Measurements from ENCODE around the gene BORCS6. TPM values are rescaled to one million over a fixed set of nuclear protein-coding genes. Genes with fewer than 3 reads are reported as not detected.
A peak's percentile ranks its signal among the peaks of the same experiment; 100 is the strongest.

Gene BORCS6
- total and polyA plus RNA-seq, 5 experiments from 2014 or later = 15.1 to 22.6 (median 16.1) TPM

DNA sequence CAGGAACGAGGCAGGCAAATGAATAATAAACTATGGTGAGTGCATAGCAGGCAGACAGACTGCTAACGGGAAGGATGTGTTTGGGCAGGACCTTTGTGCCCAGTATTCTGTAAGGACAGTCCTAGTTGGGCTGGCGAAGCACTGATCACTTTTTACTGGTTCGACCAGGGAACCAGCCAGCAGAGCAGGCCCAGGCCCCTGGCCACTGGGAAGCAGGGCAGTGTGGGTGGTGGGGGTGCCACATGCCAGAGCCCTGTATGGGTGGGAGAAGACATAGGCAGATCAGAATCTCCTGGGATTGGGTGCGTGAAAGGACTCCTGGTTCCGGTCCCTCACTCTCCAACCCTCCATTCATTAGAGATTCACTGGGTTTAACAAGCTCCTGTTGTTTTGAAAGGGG lies 23.2 kb downstream of the BORCS6 start:
- Mint-ChIP-seq H3K9me3 (no peaks in the 10 kb centered on the region), H3K27me3 (no peaks in the 10 kb centered on the region)
- no peak for ATAC-seq

DNA sequence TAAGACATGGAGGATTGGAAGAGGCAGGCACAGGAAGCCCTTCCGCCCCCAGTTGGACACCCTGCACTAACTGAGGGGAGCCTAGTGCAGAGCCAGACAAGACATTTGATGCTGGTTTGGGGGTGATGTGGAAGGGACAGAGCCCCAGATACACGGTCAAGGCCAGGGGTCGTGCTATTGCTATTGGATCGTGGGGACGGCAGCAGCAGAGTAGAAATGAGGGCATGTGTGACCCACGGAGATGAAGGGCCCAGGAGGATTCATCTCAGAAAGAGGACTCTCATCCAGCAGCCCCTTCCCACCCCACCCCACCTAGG lies 25.2 kb downstream of the BORCS6 start:
- H3K4me3 Mint-ChIP-seq = peak overlapping the region; percentile 81 to 94 (median 88)
- DNase-seq (peak in 1 of 10 donors; percentile 62), ATAC-seq (peak in 1 of 2 donors; percentile 19)
- POLR2A ChIA-PET = interaction anchor here (0.9 to 41.9 kb wide), 14 partner anchors 10 to 478 kb away, joined by 3 to 1171 read pairs (median 6); partner anchors contain the start of genes BORCS6, CTC1, PER1 and SLC25A35
- peaks cover 3 to 21% (median 12%) of the 10 kb centered on the region in 3 donors for H3K36me3 Mint-ChIP-seq
- peak overlapping the region; percentile 95 to 99 (median 98) for H3K27ac Mint-ChIP-seq
- peaks cover 29 to 57% (median 52%) of the 10 kb centered on the region in 4 donors for H3K4me1 Mint-ChIP-seq
- no peaks in the 10 kb centered on the region for H3K9me3 Mint-ChIP-seq
- H3K27me3 Mint-ChIP-seq = no peaks in the 10 kb centered on the region

More for the DNA sequence above, 23.2 kb downstream of the BORCS6 start:
- Mint-ChIP-seq H3K4me3 (no peak overlapping the region), H3K27ac (peak overlapping the region in 6 of 10 donors; percentile 14 to 83 (median 60)), H3K36me3 (peaks cover 0 to 1% (median under 1%) of the 10 kb centered on the region in 3 donors), H3K4me1 (peaks cover 16 to 44% (median 35%) of the 10 kb centered on the region in 4 donors)
- POLR2A ChIA-PET = interaction anchor here (0.6 to 41.9 kb wide), 3 partner anchors 15 to 54 kb away, joined by 5 to 1171 read pairs (median 5); partner anchors contain the start of genes BORCS6 and TMEM107
- DNase-seq = peak in 1 of 10 donors; percentile 45

- ATAC-seq (peak; percentile 36 to 47), DNase-seq (peak in 9 of 10 donors; percentile 50 to 83 (median 69))
- no peaks in the 10 kb centered on the region for H3K27me3 Mint-ChIP-seq
- H3K36me3 Mint-ChIP-seq = peaks cover 3 to 27% (median 12%) of the 10 kb centered on the region in 3 donors
- H3K9me3 Mint-ChIP-seq = no peaks in the 10 kb centered on the region
- H3K4me3 Mint-ChIP-seq = peak overlapping the region; percentile 81 to 94 (median 88)
- peak overlapping the region; percentile 95 to 99 (median 98) for H3K27ac Mint-ChIP-seq
- POLR2A ChIA-PET = interaction anchor here (0.7 to 41.9 kb wide), 17 partner anchors 9 to 477 kb away, joined by 3 to 1171 read pairs (median 6); partner anchors contain the start of genes BORCS6, CTC1, PER1 and SLC25A35
- H3K4me1 Mint-ChIP-seq = peaks cover 29 to 63% (median 58%) of the 10 kb centered on the region in 4 donors
Measured at GRCh38 chr17:8163978-8164814, 25.8 kb downstream of the BORCS6 start.

DNA sequence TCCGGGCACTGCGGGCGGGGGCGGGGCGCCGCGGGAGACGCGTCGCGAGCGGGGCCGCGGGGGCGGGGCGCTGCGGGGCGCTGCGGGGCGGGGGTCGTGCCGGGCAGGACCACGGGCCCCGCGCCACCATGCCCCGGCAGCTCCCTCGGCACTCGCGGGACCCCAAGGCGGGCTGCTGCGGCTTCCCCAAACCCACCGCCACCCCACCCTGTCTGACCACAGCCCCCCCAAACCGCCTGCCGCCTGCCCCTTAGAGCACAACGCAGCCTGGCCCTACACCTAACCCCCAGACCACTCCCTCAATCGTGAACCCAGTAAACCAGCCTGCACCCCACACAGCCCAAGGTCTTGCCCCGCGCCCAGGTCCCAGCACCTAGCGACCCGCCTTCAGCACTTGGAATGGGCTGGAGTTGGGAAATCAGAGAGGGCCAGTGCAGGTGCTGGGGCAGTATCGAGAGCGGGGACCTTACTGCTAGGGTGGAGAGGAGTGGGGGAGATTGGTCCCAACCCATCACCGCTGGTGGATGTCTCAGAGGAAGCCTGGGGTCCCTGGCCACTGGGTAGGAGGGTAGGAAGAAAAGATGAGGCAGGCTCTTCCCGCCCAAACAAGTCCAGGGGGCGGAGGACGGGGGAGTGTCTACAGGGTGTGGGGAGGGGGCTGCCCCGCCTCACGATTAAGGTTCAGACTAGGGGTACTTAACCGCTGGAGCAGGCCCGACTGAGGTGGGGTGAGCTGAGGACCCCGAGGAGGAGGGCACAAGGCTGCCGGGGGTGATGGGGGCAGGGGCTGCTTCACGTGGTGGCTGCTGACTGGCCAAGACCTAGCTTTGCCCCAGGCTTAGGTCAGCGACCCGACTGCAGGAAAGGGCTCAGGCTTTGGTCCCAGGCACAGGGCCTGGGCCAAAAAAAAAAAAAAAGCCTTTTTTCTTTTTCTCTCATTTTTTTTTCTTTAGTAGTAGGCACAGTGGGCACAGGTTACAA lies 26.7 kb downstream of the BORCS6 start:
- DNase-seq = peak in 1 of 10 donors; percentile 67
- Mint-ChIP-seq H3K36me3 (peaks cover 3 to 32% (median 14%) of the 10 kb centered on the region in 3 donors), H3K27me3 (no peaks in the 10 kb centered on the region), H3K4me1 (peaks cover 31 to 65% (median 64%) of the 10 kb centered on the region in 4 donors), H3K27ac (peak overlapping the region; percentile 95 to 99 (median 98)), H3K9me3 (no peaks in the 10 kb centered on the region), H3K4me3 (peak overlapping the region; percentile 85 to 94 (median 88))
- POLR2A ChIA-PET = interaction anchor here (0.7 to 41.9 kb wide), 23 partner anchors 9 to 477 kb away, joined by 3 to 1171 read pairs (median 5); partner anchors contain the start of genes BORCS6, CTC1, PER1 and SLC25A35
- ATAC-seq = peak; percentile 15 to 39

GRCh38 chr17:8162233-8162996 lies 27.6 kb downstream of the BORCS6 start, which contains the start of gene VAMP2:
TSS of gene VAMP2 (minus strand) at chr17:8162948. CDS start at chr17:8162879, 69 bp downstream.
- Mint-ChIP-seq H3K4me1 (peaks cover 31 to 65% (median 64%) of the 10 kb centered on the region in 4 donors), H3K36me3 (peaks cover 3 to 33% (median 14%) of the 10 kb centered on the region in 3 donors), H3K27ac (peak within 1 kb of the TSS; percentile 95 to 99 (median 98)), H3K27me3 (no peaks in the 10 kb centered on the region), H3K9me3 (no peaks in the 10 kb centered on the region), H3K4me3 (peak within 1 kb of the TSS; percentile 86 to 96 (median 90))
- POLR2A ChIA-PET = interaction anchor here (0.7 to 41.9 kb wide), 9 partner anchors 9 to 85 kb away, joined by 3 to 1171 read pairs (median 6); partner anchors contain the start of genes BORCS6, CTC1 and TMEM107
- DNase-seq (peak; percentile 75 to 92 (median 87)), ATAC-seq (peak; percentile 61 to 66)

DNA sequence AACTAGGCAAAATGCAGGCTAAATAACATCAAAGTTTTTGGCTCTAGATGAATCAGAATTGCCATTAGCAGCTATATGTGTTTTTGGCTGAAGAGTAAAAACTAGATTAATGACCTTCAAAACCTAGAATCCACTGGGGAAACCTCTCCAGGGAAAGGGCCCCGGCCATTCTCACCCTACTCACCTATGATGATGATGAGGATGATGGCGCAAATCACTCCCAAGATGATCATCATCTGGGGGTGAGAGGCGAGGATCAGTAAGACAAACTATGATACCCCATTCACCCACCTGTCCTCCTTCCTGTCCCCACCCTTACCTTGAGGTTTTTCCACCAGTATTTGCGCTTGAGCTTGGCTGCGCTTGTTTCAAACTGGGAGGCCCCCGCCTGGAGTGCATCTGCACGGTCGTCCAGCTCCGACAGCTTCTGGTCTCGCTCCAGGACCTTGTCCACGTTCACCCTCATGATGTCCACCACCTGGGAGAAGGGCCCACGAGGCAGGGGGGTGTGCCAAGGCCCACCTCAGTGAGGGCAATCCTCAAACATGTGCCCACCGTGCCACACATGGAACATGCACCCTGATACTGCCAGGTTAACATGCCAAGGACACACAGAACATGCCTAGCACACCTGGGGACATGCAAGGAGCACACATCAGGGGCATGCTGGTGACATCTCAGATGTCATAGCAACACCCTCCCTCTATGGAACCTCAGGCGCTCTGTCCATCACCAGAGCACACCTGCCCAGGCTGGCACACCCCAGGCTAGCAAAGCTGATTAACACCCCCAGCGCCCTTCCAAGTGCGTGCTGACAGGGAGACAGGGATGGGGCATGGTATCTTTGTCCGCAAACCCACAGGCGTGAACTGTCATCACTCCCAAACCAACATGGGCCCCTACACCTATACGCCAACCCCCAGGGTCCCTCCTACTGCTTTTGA lies 28.4 kb downstream of the BORCS6 start:
- no peaks in the 10 kb centered on the region for H3K9me3 Mint-ChIP-seq
- peak overlapping the region; percentile 85 to 96 (median 89) for H3K4me3 Mint-ChIP-seq
- H3K4me1 Mint-ChIP-seq = peaks cover 31 to 65% (median 61%) of the 10 kb centered on the region in 4 donors
- peak overlapping the region in 9 of 10 donors; percentile 89 to 98 (median 95) for H3K27ac Mint-ChIP-seq
- H3K27me3 Mint-ChIP-seq = no peaks in the 10 kb centered on the region
- POLR2A ChIA-PET = interaction anchor here (0.8 to 41.9 kb wide), 14 partner anchors 8 to 86 kb away, joined by 3 to 1171 read pairs (median 4); partner anchors contain the start of genes BORCS6, CTC1, HES7 and PER1
- peaks cover 3 to 33% (median 14%) of the 10 kb centered on the region in 3 donors for H3K36me3 Mint-ChIP-seq
- ATAC-seq (peak in 1 of 2 donors; percentile 3), DNase-seq (peak in 4 of 10 donors; percentile 19 to 38 (median 30))

DNA sequence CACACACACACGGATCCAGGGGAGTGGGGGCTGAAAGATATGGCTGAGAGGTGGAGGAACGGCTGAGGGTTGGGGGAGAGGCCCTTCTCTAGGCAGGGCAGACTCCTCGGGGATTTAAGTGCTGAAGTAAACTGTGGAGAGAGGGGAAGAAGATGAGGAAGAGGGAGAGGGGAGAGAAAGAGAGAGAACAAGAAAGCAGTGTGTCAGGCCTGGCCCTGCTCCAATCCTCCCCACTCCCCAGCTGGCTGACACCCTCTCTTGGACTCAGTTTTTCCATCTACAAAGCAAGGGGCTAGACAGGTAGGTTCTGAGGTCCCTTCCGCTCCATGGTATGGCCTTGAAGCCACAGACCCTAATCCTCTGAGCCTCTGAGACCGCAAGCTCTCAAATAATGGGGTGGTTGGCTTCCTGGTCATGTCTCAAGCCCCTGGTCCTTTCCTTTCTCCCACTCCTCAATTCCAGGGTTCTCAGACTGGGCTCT lies 29.2 kb downstream of the BORCS6 start:
- Mint-ChIP-seq H3K27ac (peak overlapping the region in 9 of 10 donors; percentile 89 to 98 (median 95)), H3K4me1 (peaks cover 31 to 65% (median 59%) of the 10 kb centered on the region in 4 donors), H3K36me3 (peaks cover 3 to 33% (median 14%) of the 10 kb centered on the region in 3 donors), H3K9me3 (no peaks in the 10 kb centered on the region), H3K4me3 (peak overlapping the region; percentile 85 to 96 (median 89)), H3K27me3 (no peaks in the 10 kb centered on the region)
- no peak for DNase-seq
- POLR2A ChIA-PET = interaction anchor here (0.8 to 41.9 kb wide), 15 partner anchors 9 to 135 kb away, joined by 3 to 1171 read pairs (median 5); partner anchors contain the start of genes BORCS6, CTC1, HES7 and PER1
- no peak for ATAC-seq

GRCh38 chr17:8160224-8160577 lies 29.8 kb downstream of the BORCS6 start:
- Mint-ChIP-seq H3K4me3 (peak overlapping the region; percentile 49 to 96 (median 88)), H3K4me1 (peaks cover 31 to 62% (median 61%) of the 10 kb centered on the region in 4 donors)

GRCh38 chr17:8159459-8160223 lies 30.3 kb downstream of the BORCS6 start:
- peaks cover 3 to 33% (median 14%) of the 10 kb centered on the region in 3 donors for H3K36me3 Mint-ChIP-seq
- peak overlapping the region in 9 of 10 donors; percentile 77 to 98 (median 95) for H3K27ac Mint-ChIP-seq
- DNase-seq = peak in 1 of 10 donors; percentile 3
- POLR2A ChIA-PET = interaction anchor here (1.0 to 41.9 kb wide), 9 partner anchors 8 to 136 kb away, joined by 3 to 1171 read pairs (median 14); partner anchors contain the start of genes BORCS6, HES7, SLC25A35 and TMEM107
- H3K27me3 Mint-ChIP-seq = no peaks in the 10 kb centered on the region
- H3K4me3 Mint-ChIP-seq = peak overlapping the region; percentile 34 to 86 (median 70)
- ATAC-seq = no peak
- H3K9me3 Mint-ChIP-seq = no peaks in the 10 kb centered on the region
- peaks cover 32 to 61% (median 58%) of the 10 kb centered on the region in 4 donors for H3K4me1 Mint-ChIP-seq

More at GRCh38 chr17:8160224-8160577, 29.8 kb downstream of the BORCS6 start:
- POLR2A ChIA-PET = interaction anchor here (0.8 to 41.9 kb wide), 11 partner anchors 8 to 135 kb away, joined by 3 to 1171 read pairs (median 5); partner anchors contain the start of genes BORCS6, HES7, PER1 and SLC25A35
- no peak for DNase-seq
- H3K9me3 Mint-ChIP-seq = no peaks in the 10 kb centered on the region
- H3K27ac Mint-ChIP-seq = peak overlapping the region in 9 of 10 donors; percentile 77 to 98 (median 95)
- peaks cover 3 to 33% (median 14%) of the 10 kb centered on the region in 3 donors for H3K36me3 Mint-ChIP-seq
- H3K27me3 Mint-ChIP-seq = no peaks in the 10 kb centered on the region
- ATAC-seq = no peak
